CD4-positive, CD25-positive, alpha-beta regulatory T cell (primary cell): ENCODE data around the gene DST. TPM values are rescaled to one million over a fixed set of nuclear protein-coding genes. Genes with fewer than 3 reads are reported as not detected.

Source experiments
- ATAC-seq, 2 donors: fragments of 150-1000 bp; cut with Tn5 transposase; one replicate each; pipeline ENCODE4 v1.10.0; 2021; ENCODE audit warnings: low read depth in 2 of 2, moderate number of reproducible peaks in 2 of 2, moderate library complexity in 1 of 2
- DNase-seq, 3 donors: peaks; one replicate each; pipeline versions ENCODE4 v3.0.0 to v3.0.0-alpha.2; 2012 to 2022; ENCODE audit warnings: mixed read lengths in 1 of 3
- H3K27ac ChIP-seq: one replicate; pipeline ENCODE4 v1.7.0; 2013; ENCODE audit warnings: mild to moderate bottlenecking, low read length; ENCODE audit not compliant: insufficient read depth, poor library complexity, severe bottlenecking
- H3K27me3 ChIP-seq: one replicate; pipeline ENCODE4 v1.7.0; 2013; ENCODE audit warnings: low read length; ENCODE audit not compliant: control insufficient read depth, insufficient read depth
- H3K36me3 ChIP-seq: one replicate; pipeline ENCODE4 v1.7.0; 2013; ENCODE audit warnings: mild to moderate bottlenecking, low read length, moderate library complexity; ENCODE audit not compliant: control insufficient read depth, insufficient read depth
- H3K4me1 ChIP-seq: 2 replicates; pipeline ENCODE4 v1.7.0; 2013; ENCODE audit warnings: mild to moderate bottlenecking, low read length; ENCODE audit not compliant: insufficient read depth, control insufficient read depth, poor library complexity, severe bottlenecking
- H3K4me3 ChIP-seq: one replicate; pipeline ENCODE4 v1.7.0; 2013; ENCODE audit warnings: low read depth, mild to moderate bottlenecking, low read length, moderate library complexity
- H3K9me3 ChIP-seq, 2 experiments: 1 replicate in 1 of 2; 2 replicates in 1 of 2; pipeline ENCODE4 v1.7.0; 2013; ENCODE audit warnings: low read length in 2 of 2, mild to moderate bottlenecking in 1 of 2, moderate library complexity in 1 of 2; ENCODE audit not compliant: control insufficient read depth in 2 of 2
- H3K27ac Mint-ChIP-seq, 3 donors: one replicate each; pipeline ENCODE4 v1.8.0; 2020 to 2022; ENCODE audit warnings: mild to moderate bottlenecking in 3 of 3, mixed read lengths in 3 of 3, moderate library complexity in 2 of 3
- H3K27me3 Mint-ChIP-seq: one replicate; pipeline ENCODE4 v1.8.0; 2022; ENCODE audit warnings: mild to moderate bottlenecking, mixed read lengths
- H3K36me3 Mint-ChIP-seq: one replicate; pipeline ENCODE4 v1.8.0; 2020; ENCODE audit warnings: mixed read lengths
- H3K4me1 Mint-ChIP-seq, 4 donors: one replicate each; pipeline ENCODE4 v1.8.0; 2020 to 2022; ENCODE audit warnings: mixed read lengths in 4 of 4, mild to moderate bottlenecking in 1 of 4
- H3K4me3 Mint-ChIP-seq, 4 donors: one replicate each; pipeline ENCODE4 v1.8.0; 2020 to 2022; ENCODE audit warnings: mild to moderate bottlenecking in 4 of 4, mixed read lengths in 4 of 4, moderate library complexity in 3 of 4
- H3K9me3 Mint-ChIP-seq, 7 donors: one replicate each; pipeline ENCODE4 v1.8.0; 2020 to 2022; ENCODE audit warnings: mixed read lengths in 7 of 7, mild to moderate bottlenecking in 3 of 7, moderate library complexity in 2 of 7
- polyA plus RNA-seq, 4 donors: library from polyadenylated mRNA; unstranded; fragments of 300-500 nt; fragmentation: Illumina TruSeq; gene quantifications; one replicate each; pipeline ENCODE4 v1.2.3, GENCODE V29; 2021
- total RNA-seq: library from RNA; stranded (reverse); gene quantifications from one replicate; pipeline ENCODE4 v1.2.3, GENCODE V29; 2022

The DST gene
- total and polyA plus RNA-seq, 5 donors from 2014 or later, result 0.30 to 3.8 (median 1.2) TPM; not detected in 2

GRCh38 chr6:56618050-56618449, 24.6 kb downstream of the DST start:
- no peaks in the 10 kb centered on the region for H3K27me3 Mint-ChIP-seq
- DNase-seq (no peak), ATAC-seq (no peak)

DNA sequence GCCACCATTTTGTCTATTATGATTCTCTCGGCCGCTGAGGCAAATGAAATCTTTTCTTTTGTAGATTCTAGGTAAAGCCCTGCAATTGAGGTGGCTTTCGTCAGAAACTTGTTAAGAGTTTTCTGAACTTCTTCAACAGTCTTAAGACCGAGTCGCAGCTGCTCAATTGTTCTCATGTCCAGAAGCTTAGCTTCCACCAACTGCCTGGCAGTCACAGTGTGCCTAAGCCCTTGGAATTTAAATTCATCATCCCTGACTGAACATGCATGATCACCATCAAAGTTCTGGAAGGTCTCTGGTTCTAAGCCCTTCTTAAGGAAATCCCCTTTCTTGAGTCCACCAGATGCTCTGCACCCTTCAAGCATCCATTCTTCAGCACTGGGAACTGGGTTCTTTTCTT, 25.7 kb downstream of the DST start:
- Histone ChIP-seq H3K4me3 (no peak overlapping the region), H3K36me3 (no peaks in the 10 kb centered on the region), H3K4me1 (no peaks in the 10 kb centered on the region), H3K27ac (no peak overlapping the region), H3K9me3 (no peaks in the 10 kb centered on the region), H3K27me3 (peaks cover 1% of the 10 kb centered on the region)
- no peak for DNase-seq
- no peak overlapping the region for H3K4me3 Mint-ChIP-seq
- no peaks in the 10 kb centered on the region for H3K27me3 Mint-ChIP-seq
- H3K27ac Mint-ChIP-seq, result no peak overlapping the region
- H3K4me1 Mint-ChIP-seq, result no peaks in the 10 kb centered on the region
- ATAC-seq, result no peak
- H3K36me3 Mint-ChIP-seq, result no peaks in the 10 kb centered on the region
- H3K9me3 Mint-ChIP-seq, result peaks cover 0 to 1% (median 0%) of the 10 kb centered on the region in 7 donors

More at GRCh38 chr6:56618050-56618449, 24.6 kb downstream of the DST start:
- H3K27me3 ChIP-seq, result peaks cover 1% of the 10 kb centered on the region
- Mint-ChIP-seq H3K4me1 (no peaks in the 10 kb centered on the region), H3K36me3 (no peaks in the 10 kb centered on the region), H3K27ac (no peak overlapping the region), H3K4me3 (no peak overlapping the region), H3K9me3 (peaks cover 0 to 1% (median 0%) of the 10 kb centered on the region in 7 donors)
- H3K4me3 ChIP-seq, result no peak overlapping the region
- no peaks in the 10 kb centered on the region for H3K36me3 ChIP-seq
- no peak overlapping the region for H3K27ac ChIP-seq
- no peaks in the 10 kb centered on the region for H3K9me3 ChIP-seq
- H3K4me1 ChIP-seq, result no peaks in the 10 kb centered on the region

GRCh38 chr6:56613247-56613851, 29.3 kb downstream of the DST start:
- H3K36me3 Mint-ChIP-seq, result no peaks in the 10 kb centered on the region
- ATAC-seq (no peak), DNase-seq (no peak)
- no peaks in the 10 kb centered on the region for H3K27me3 Mint-ChIP-seq
- Histone ChIP-seq H3K27ac (no peak overlapping the region), H3K9me3 (no peaks in the 10 kb centered on the region), H3K27me3 (peaks cover 1% of the 10 kb centered on the region), H3K36me3 (no peaks in the 10 kb centered on the region), H3K4me1 (no peaks in the 10 kb centered on the region), H3K4me3 (no peak overlapping the region)
- no peak overlapping the region for H3K4me3 Mint-ChIP-seq
- no peaks in the 10 kb centered on the region for H3K4me1 Mint-ChIP-seq
- H3K27ac Mint-ChIP-seq, result no peak overlapping the region
- peaks cover 0 to 1% (median 0%) of the 10 kb centered on the region in 7 donors for H3K9me3 Mint-ChIP-seq

- Mint-ChIP-seq H3K27ac (no peak overlapping the region), H3K4me1 (no peaks in the 10 kb centered on the region), H3K4me3 (no peak overlapping the region), H3K9me3 (peaks cover 0 to 1% (median 0%) of the 10 kb centered on the region in 7 donors), H3K36me3 (no peaks in the 10 kb centered on the region), H3K27me3 (peaks cover 6% of the 10 kb centered on the region)
- H3K4me3 ChIP-seq, result no peak overlapping the region
- no peaks in the 10 kb centered on the region for H3K36me3 ChIP-seq
- H3K27me3 ChIP-seq, result no peaks in the 10 kb centered on the region
- no peak for ATAC-seq
- no peak overlapping the region for H3K27ac ChIP-seq
- no peak for DNase-seq
- no peaks in the 10 kb centered on the region for H3K4me1 ChIP-seq
- no peaks in the 10 kb centered on the region for H3K9me3 ChIP-seq
Measured at GRCh38 chr6:56608332-56608731, 34.4 kb downstream of the DST start.

DNA sequence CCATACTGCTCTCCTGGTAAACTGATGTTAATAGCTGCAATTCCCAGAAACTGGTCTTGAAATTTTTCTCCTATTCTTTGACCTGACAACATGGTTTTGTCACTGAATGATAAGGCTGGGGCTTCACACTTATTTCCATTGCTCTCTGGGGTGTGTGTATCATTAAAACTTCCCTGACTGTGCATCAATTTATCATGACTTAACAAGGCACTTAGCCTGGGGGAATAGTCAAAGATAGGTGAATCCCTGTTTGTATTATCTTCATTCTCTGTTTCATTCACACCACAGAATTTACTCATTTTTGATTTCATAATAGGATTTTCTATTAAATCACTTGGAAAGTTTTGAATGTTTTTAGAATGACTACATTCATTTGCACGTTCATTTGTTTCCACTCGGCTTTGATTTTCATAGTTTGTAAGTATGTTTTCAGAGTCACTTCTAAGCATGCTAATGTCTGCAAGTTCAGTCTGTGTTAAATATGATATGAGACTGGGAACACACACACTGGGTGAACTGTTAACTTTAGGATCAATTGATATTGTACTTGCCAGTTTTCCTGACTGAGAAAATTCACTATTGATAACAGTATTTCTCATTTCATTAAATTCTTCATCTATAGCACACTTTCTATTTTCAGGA, 35.5 kb downstream of the DST start:
- H3K36me3 ChIP-seq, result no peaks in the 10 kb centered on the region
- H3K4me1 Mint-ChIP-seq, result no peaks in the 10 kb centered on the region
- H3K4me3 ChIP-seq, result no peak overlapping the region
- H3K9me3 ChIP-seq, result no peaks in the 10 kb centered on the region
- no peak overlapping the region for H3K4me3 Mint-ChIP-seq
- H3K27ac ChIP-seq, result no peak overlapping the region
- H3K27me3 ChIP-seq, result no peaks in the 10 kb centered on the region
- ATAC-seq (no peak), DNase-seq (no peak)
- H3K36me3 Mint-ChIP-seq, result no peaks in the 10 kb centered on the region
- no peak overlapping the region for H3K27ac Mint-ChIP-seq
- no peaks in the 10 kb centered on the region for H3K4me1 ChIP-seq
- H3K27me3 Mint-ChIP-seq, result peaks cover 6% of the 10 kb centered on the region
- no peaks in the 10 kb centered on the region for H3K9me3 Mint-ChIP-seq

GRCh38 chr6:56605435-56605834, 37.3 kb downstream of the DST start:
- Histone ChIP-seq H3K27me3 (no peaks in the 10 kb centered on the region), H3K4me3 (no peak overlapping the region), H3K27ac (no peak overlapping the region), H3K4me1 (no peaks in the 10 kb centered on the region), H3K36me3 (no peaks in the 10 kb centered on the region), H3K9me3 (no peaks in the 10 kb centered on the region)
- ATAC-seq (no peak), DNase-seq (no peak)
- no peak overlapping the region for H3K4me3 Mint-ChIP-seq
- H3K27me3 Mint-ChIP-seq, result peaks cover 6% of the 10 kb centered on the region
- no peaks in the 10 kb centered on the region for H3K9me3 Mint-ChIP-seq
- H3K27ac Mint-ChIP-seq, result no peak overlapping the region
- H3K4me1 Mint-ChIP-seq, result no peaks in the 10 kb centered on the region
- H3K36me3 Mint-ChIP-seq, result no peaks in the 10 kb centered on the region

DNA sequence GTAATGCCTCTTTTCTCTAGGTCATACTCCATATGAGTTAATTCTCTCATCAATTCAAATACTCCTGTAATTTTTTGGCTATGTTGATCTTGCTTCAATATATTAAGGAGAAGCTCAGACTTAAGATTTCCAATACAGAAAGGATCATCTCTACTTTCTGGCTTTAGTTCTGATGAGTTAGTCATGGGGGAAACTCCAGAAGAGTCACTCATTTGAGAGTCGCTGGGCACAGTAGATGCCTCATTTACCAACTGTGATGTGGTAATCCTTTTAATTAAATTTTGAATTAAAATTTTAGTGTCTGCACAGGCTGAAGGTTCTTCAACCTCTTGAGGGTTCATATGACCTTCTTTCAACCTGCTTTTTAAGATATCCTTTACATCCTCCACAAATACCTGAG, 38.5 kb downstream of the DST start:
- Histone ChIP-seq H3K27me3 (no peaks in the 10 kb centered on the region), H3K36me3 (no peaks in the 10 kb centered on the region), H3K4me1 (no peaks in the 10 kb centered on the region), H3K9me3 (no peaks in the 10 kb centered on the region), H3K27ac (no peak overlapping the region), H3K4me3 (no peak overlapping the region)
- H3K4me1 Mint-ChIP-seq, result no peaks in the 10 kb centered on the region
- H3K27me3 Mint-ChIP-seq, result peaks cover 6% of the 10 kb centered on the region
- no peak overlapping the region for H3K4me3 Mint-ChIP-seq
- no peak for DNase-seq
- H3K36me3 Mint-ChIP-seq, result no peaks in the 10 kb centered on the region
- no peak overlapping the region for H3K27ac Mint-ChIP-seq
- no peak for ATAC-seq
- no peaks in the 10 kb centered on the region for H3K9me3 Mint-ChIP-seq

DNA sequence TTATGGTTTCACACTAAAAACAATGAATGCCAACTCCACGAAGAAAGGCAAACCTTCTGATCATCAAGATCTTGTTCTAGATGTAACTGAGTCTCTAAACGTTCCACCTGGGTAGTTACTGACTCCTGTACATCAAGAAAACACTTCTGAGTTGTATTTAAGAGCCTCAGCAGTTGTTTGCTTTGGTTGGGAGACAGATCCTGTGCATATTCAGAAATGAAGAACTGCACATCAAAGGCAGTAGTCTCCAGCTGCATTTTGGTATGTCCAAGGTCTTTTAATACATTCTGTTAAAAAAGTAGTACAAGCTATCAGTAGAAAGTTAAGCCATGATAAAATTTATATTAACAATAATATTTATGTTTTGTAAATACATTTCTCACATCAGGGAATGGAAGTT, 41.3 kb downstream of the DST start:
- Histone ChIP-seq H3K4me1 (no peaks in the 10 kb centered on the region), H3K9me3 (no peaks in the 10 kb centered on the region), H3K27ac (no peak overlapping the region), H3K36me3 (no peaks in the 10 kb centered on the region), H3K27me3 (no peaks in the 10 kb centered on the region), H3K4me3 (no peak overlapping the region)
- DNase-seq (no peak), ATAC-seq (no peak)
- Mint-ChIP-seq H3K36me3 (no peaks in the 10 kb centered on the region), H3K4me1 (no peaks in the 10 kb centered on the region), H3K27me3 (peaks cover 4% of the 10 kb centered on the region), H3K27ac (no peak overlapping the region), H3K4me3 (no peak overlapping the region), H3K9me3 (peaks cover 0 to 1% (median 0%) of the 10 kb centered on the region in 7 donors)
